Smooth muscle cell (in vitro differentiated cells): ENCODE measurements around the gene PCYT2. TPM values are rescaled to one million over a fixed set of nuclear protein-coding genes. Genes with fewer than 3 reads are reported as not detected.

Experiments
- DNase-seq: peaks from one replicate; lab custom pipeline; 2025; ENCODE audit not compliant: unreplicated experiment; lab: John Stamatoyannopoulos, UW
- H2AFZ ChIP-seq: fragments of 200-600 bp; sonication (generic); 2 replicates; pipeline ENCODE4 v1.6.0; 2016; ENCODE audit warnings: antibody characterized with exemption, low read depth, mild to moderate bottlenecking
- H3F3A ChIP-seq: fragments of 200-600 bp; sonication (generic); 2 replicates; pipeline ENCODE4 v1.6.0; 2017; ENCODE audit warnings: antibody characterized with exemption, low read depth
- H3K27ac ChIP-seq: fragments of 200-600 bp; sonication (generic); 2 replicates; pipeline ENCODE4 v1.5.1; 2016; ENCODE audit warnings: low read depth, mild to moderate bottlenecking
- H3K27me3 ChIP-seq: fragments of 200-600 bp; sonication (generic); 2 replicates; pipeline ENCODE4 v1.6.1; 2016; ENCODE audit warnings: low read depth, mild to moderate bottlenecking
- H3K36me3 ChIP-seq: fragments of 200-600 bp; sonication (generic); 2 replicates; pipeline ENCODE4 v1.5.1; 2016; ENCODE audit warnings: low read depth
- H3K4me1 ChIP-seq: fragments of 200-600 bp; sonication (generic); 2 replicates; pipeline ENCODE4 v1.5.1; 2016; ENCODE audit warnings: low read depth
- H3K4me2 ChIP-seq: fragments of 200-600 bp; sonication (generic); 2 replicates; pipeline ENCODE4 v1.6.0; 2016; ENCODE audit warnings: mild to moderate bottlenecking
- H3K4me3 ChIP-seq: fragments of 200-600 bp; sonication (generic); 2 replicates; pipeline ENCODE4 v1.5.1; 2016; ENCODE audit warnings: mild to moderate bottlenecking
- H3K79me2 ChIP-seq: fragments of 200-600 bp; sonication (generic); 2 replicates; pipeline ENCODE4 v1.6.0; 2016; ENCODE audit warnings: low read depth, mild to moderate bottlenecking
- H3K9ac ChIP-seq: fragments of 200-600 bp; sonication (generic); 2 replicates; pipeline ENCODE4 v1.6.0; 2016; ENCODE audit warnings: low read depth
- H3K9me3 ChIP-seq: fragments of 200-600 bp; sonication (generic); replicated peaks from 2 replicates; pipeline ENCODE4 v1.5.1; 2016; ENCODE audit warnings: low read depth
- H4K20me1 ChIP-seq: fragments of 200-600 bp; sonication (generic); 2 replicates; pipeline ENCODE4 v1.6.0; 2016; ENCODE audit warnings: low read depth
- CTCF ChIP-seq: fragments of 200-600 bp; sonication (generic); IDR thresholded peaks from 2 replicates; pipeline ENCODE4 v1.5.1; 2017; ENCODE audit warnings: borderline replicate concordance, mild to moderate bottlenecking, antibody characterized with exemption; ENCODE audit not compliant: insufficient read depth, poor library complexity, severe bottlenecking
- WGBS: methylation state at CpG from one replicate; pipeline ENCODE4 v1.1.7; 2016; ENCODE audit warnings: low lambda C conversion rate; 5-methylcytosine and 5-hydroxymethylcytosine counted together
- polyA plus RNA-seq: library from polyadenylated mRNA; unstranded; fragments of >200 nt; fragmentation: Nextera tagmentation; extraction: Ambion mirVana; gene quantifications from 2 replicates; pipeline ENCODE4 v1.2.1, GENCODE V29; 2016
- total RNA-seq: library from RNA; depleted of rRNA; stranded (reverse); fragments of >200 nt; gene quantifications from 2 replicates; pipeline ENCODE4 v1.2.3, GENCODE V29; 2014

The PCYT2 gene
- total and polyA plus RNA-seq, 2 experiments from 2014 or later, result 11.4 to 50.6 TPM

GRCh38 chr17:81939218-81939617 is 28.0 kb upstream of the PCYT2 start:
- H3K4me2 ChIP-seq, result no peak overlapping the region
- DNase-seq, result no peak
- H2AFZ ChIP-seq, result no peak overlapping the region
- peaks cover 20% of the 10 kb centered on the region for H3K79me2 ChIP-seq
- no peak overlapping the region for H3K27ac ChIP-seq
- no peaks in the 10 kb centered on the region for H3K9me3 ChIP-seq
- H3K27me3 ChIP-seq, result no peaks in the 10 kb centered on the region
- H3K4me3 ChIP-seq, result no peak overlapping the region
- TF ChIP-seq CTCF, result no peak
- peaks cover 15% of the 10 kb centered on the region for H4K20me1 ChIP-seq
- no peaks in the 10 kb centered on the region for H3K36me3 ChIP-seq
- H3K9ac ChIP-seq, result no peak overlapping the region
- no peaks in the 10 kb centered on the region for H3F3A ChIP-seq
- peaks cover 5% of the 10 kb centered on the region for H3K4me1 ChIP-seq
- 91% methylated on average over 15 of the region's 15 CpGs for WGBS

GRCh38 chr17:81935709-81936084 is 24.5 kb upstream of the PCYT2 start:
- peaks cover 5% of the 10 kb centered on the region for H3K4me1 ChIP-seq
- WGBS, result 93% methylated on average over 6 of the region's 6 CpGs
- H3K27me3 ChIP-seq, result no peaks in the 10 kb centered on the region
- peak overlapping the region; percentile 85 for H3K4me2 ChIP-seq
- no peaks in the 10 kb centered on the region for H3K9me3 ChIP-seq
- peaks cover 8% of the 10 kb centered on the region for H3F3A ChIP-seq
- no peak for DNase-seq
- H3K36me3 ChIP-seq, result no peaks in the 10 kb centered on the region
- no peak overlapping the region for H3K27ac ChIP-seq
- no peak overlapping the region for H3K9ac ChIP-seq
- H3K4me3 ChIP-seq, result peak overlapping the region; percentile 57
- no peak for TF ChIP-seq CTCF
- H4K20me1 ChIP-seq, result peaks cover 35% of the 10 kb centered on the region
- H2AFZ ChIP-seq, result no peak overlapping the region
- H3K79me2 ChIP-seq, result peaks cover 20% of the 10 kb centered on the region

- Histone ChIP-seq H3K4me1 (peaks cover 5% of the 10 kb centered on the region), H3K36me3 (no peaks in the 10 kb centered on the region), H3K79me2 (peaks cover 20% of the 10 kb centered on the region), H3F3A (peaks cover 8% of the 10 kb centered on the region), H3K27me3 (no peaks in the 10 kb centered on the region), H4K20me1 (peaks cover 35% of the 10 kb centered on the region), H3K9ac (no peak overlapping the region), H3K27ac (no peak overlapping the region), H3K9me3 (no peaks in the 10 kb centered on the region), H3K4me3 (peak overlapping the region; percentile 57), H2AFZ (no peak overlapping the region), H3K4me2 (peak overlapping the region; percentile 85)
- DNase-seq, result no peak
- WGBS, result 96% methylated on average over 38 of the region's 38 CpGs
- no peak for TF ChIP-seq CTCF
These were observed 23.9 kb upstream of the PCYT2 start for GRCh38 chr17:81934850-81935708.
